Non-pigmented ciliary epithelial cell (primary cell): Measurements from ENCODE around the gene ZFYVE21.
"Not testable (repeated sequence)": the region's sequence is repeated elsewhere in the genome, so short reads cannot be mapped to it uniquely, and the experiment has no call there.

Experiments
- DNase-seq: peaks from one replicate; pipeline ENCODE4 v3.0.0-alpha.2; 2010; ENCODE audit warnings: low read depth

ZFYVE21 gene

DNA sequence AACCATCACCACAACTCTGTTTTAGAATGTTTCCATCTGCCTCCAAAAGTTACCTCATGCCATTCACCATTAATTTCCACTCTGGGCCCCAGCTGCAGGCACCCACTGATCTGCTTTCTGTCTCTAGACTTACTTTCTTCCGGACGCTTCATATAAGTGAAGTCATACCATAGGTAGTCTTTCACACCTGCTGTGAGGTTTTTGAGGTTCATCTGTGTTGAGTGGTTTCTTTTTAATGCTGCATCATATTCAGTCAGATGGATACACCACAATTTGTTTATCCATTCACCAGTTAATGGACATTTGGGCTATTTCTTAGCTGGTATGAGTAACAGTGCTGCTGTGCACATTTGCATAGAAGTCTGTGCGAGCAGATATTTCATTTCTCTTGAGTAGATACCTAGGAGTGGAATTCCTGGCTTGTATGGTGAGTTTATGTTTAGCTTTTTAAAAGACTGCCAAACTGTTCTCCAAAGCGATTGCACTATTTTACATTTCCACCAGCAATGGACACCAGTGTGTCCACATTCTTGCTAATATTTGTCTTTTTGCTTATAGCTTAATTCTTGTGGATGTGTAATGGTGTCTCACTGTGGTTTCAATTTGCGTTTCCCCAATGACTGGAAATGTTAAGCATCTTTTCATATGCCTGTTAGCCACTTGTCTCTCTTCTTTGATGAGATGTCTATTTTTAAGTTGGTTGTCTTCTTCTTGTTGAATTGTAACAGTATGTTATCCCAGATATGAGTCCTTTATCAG, 48.3 kb downstream of the ZFYVE21 start:
- no peak for DNase-seq

DNA sequence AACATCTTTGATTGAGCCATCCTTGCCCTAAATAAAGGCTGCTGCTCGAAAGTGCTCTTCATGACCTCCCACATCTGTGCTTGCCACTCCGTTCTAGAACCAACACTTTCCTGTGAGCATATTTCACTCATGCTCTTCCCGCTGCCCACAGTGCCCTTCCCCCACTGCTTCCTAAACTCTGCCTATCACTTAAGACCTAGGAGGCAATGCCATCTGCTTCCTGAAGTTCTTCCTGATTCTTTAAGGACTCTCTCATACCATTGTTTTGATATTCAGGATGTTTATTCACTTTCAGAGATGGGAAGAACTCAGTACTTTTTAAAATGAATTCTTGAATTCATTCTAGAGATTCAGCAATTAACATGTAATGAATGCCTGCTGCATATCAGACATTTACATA, 49.9 kb downstream of the ZFYVE21 start:
- no peak for DNase-seq

DNA sequence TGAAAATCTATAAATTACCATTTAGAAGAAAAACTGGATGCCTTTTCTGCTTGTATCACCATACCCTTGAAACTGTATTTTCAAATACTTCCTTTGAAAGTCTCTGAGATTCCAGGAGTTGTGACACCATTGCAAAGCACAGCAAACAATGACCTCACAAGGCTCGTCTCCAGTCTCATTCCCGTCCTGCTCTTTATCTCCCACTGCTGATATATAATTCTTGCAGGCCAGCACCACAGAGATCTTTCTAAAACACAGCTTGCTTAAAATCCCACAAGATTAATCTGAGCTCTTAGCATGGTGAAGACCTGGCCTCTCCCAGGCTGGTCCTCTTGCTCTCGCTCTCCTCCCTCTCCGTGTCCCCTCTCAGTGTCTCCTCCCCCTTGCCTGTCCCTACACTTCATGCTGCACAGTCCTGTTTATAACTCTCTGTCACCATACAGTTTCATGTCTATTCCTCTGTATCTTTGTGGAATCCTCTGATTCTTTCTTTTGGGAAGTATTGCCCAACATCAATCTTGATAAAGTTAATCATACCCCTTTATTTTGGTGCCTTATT, 51.8 kb downstream of the ZFYVE21 start:
- DNase-seq: no peak

- no peak for DNase-seq
Observed at GRCh38 chr14:103770500-103770899, 54.9 kb downstream of the ZFYVE21 start.

- no peak for DNase-seq
Observed at GRCh38 chr14:103770902-103771301, 55.3 kb downstream of the ZFYVE21 start.

GRCh38 chr14:103772078-103772712, 56.6 kb downstream of the ZFYVE21 start:
- no peak for DNase-seq

GRCh38 chr14:103773521-103773920, 57.9 kb downstream of the ZFYVE21 start:
- no peak for DNase-seq

DNA sequence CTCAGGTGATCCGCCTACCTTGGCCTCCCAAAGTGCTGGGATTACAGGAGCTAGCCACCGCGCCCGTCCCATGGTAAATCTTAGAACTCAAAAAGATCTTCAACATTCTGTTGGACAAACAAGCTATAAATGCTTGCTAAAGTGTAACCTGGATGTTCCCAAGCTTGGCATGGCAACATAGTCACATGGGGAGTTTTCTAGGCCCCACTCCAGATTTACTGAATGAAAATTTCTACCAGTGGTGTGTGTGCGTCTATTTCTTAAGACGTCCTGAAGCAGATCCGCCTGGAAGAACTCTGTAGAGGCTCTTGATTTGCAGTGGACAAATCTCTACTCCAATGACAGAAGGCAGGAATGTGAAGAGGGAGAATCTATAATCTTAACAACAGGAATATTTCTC, 59.9 kb downstream of the ZFYVE21 start:
- DNase-seq: no peak

DNA sequence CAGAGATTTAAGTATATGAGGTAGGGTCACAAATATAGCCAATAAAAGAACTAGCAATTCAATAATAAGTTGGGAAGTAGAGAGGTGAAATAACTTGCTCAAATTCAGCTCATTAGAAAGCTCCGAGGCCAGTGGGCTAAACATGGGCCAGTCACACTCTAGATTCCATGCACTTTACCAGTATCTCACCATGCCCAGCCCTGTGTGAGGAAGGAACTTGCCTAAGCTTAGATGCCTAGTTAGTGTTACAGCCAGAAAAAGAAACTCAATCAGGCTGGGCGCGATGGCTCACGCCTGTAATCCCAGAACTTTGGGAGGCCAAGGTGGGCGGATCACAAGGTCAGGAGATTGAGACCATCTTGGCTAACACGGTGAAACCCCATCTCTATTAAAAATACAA, 60.7 kb downstream of the ZFYVE21 start:
- not testable (repeated sequence) for DNase-seq

DNA sequence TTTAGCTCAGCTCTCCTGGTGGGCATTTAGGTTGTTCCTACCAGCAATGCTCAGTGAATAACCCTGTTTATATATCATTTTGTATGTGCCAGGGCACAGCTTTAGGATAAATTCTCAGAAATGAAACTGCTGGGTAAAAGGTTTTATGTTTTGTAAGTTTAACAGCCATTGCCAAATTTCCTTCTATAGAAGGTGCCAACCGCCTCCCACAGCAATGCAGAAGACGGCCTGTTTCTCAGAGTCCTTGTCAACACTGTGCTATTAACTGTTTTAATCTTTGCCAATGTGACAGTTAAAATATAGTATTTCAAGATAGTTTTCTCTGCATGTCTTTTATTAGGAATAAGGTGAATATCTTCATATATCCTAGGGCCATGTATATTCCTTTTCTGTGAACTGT, 66.8 kb downstream of the ZFYVE21 start:
- DNase-seq: no peak
